ENCODE results near the gene TCFL5.

Gene TCFL5

GRCh38 chr20:62861726-62862336, at the start of gene TCFL5:
Gene TCFL5 (minus strand): TSS chr20:62861822. CDS start chr20:62861670, 152 bp downstream.
- Histone ChIP-seq H3K4me1 (ENCODE audit: control insufficient read depth, insufficient read depth, low read length) (no peaks in the 10 kb centered on the region), H3K9me3 (ENCODE audit: control insufficient read depth, insufficient read depth, low read depth, low read length) (no peaks in the 10 kb centered on the region), H3K36me3 (ENCODE audit: control insufficient read depth in 2 of 2, insufficient read depth in 1 of 2, low read length in 2 of 2) (peaks cover 0 to 25% of the 10 kb centered on the region in 2 experiments; a peak in 1 of 3 replicates), H3K4me3 (ENCODE audit: low read depth, low read length) (peak within 1 kb of the TSS; percentile 61), H3K27ac (ENCODE audit: extremely low read depth, low read depth, low read length) (peak within 1 kb of the TSS; percentile 74; the same call in 1 of the 2 replicates)
- ChIA-PET CTCF (interaction anchor here (0.6 kb wide), 1 partner anchor 30 kb away, joined by 4 read pairs; no protein-coding TSS in a partner anchor), POLR2A (interaction anchor here (0.6 to 1.3 kb wide), 7 partner anchors 12 to 537 kb away, joined by 3 to 7 read pairs (median 4); partner anchors contain the start of gene MRGBP)
- no peak for TF ChIP-seq IKZF3 (tag by site-specific recombination; IDR thresholded peaks at IDR 0.05)
- TF ChIP-seq ZNF391 (tag by site-specific recombination; IDR thresholded peaks at IDR 0.05; ENCODE audit: borderline replicate concordance, low read depth), result no peak
- TF ChIP-seq ZNF645 (tag by site-specific recombination; IDR thresholded peaks at IDR 0.05), result no peak
- no peak for TF ChIP-seq ZNF138 (tag by site-specific recombination; IDR thresholded peaks at IDR 0.05; ENCODE audit: borderline replicate concordance)
- TF ChIP-seq ZBTB21 (tag by site-specific recombination; IDR thresholded peaks at IDR 0.05), result no peak
- peak; percentile 90 for TF ChIP-seq KLF8 (tag by site-specific recombination; IDR thresholded peaks at IDR 0.05)
- TF ChIP-seq ZNF202 (tag by site-specific recombination; IDR thresholded peaks at IDR 0.05; ENCODE audit: borderline replicate concordance), result no peak
- TF ChIP-seq HOXD13 (CRISPR knock-in tag; IDR thresholded peaks at IDR 0.05; ENCODE audit: borderline replicate concordance), result no peak
- no peak for TF ChIP-seq ZNF704 (tag by site-specific recombination; IDR thresholded peaks at IDR 0.05)
- no peak for TF ChIP-seq OVOL3 (tag by site-specific recombination; IDR thresholded peaks at IDR 0.05)
- TF ChIP-seq SP2 (tag by site-specific recombination; IDR thresholded peaks at IDR 0.05), result no peak
- TF ChIP-seq KLF17 (tag by site-specific recombination; IDR thresholded peaks at IDR 0.05), result peak; percentile 75; the same call in 1 of the 2 replicates
- TF ChIP-seq ZNF223 (tag by site-specific recombination; IDR thresholded peaks at IDR 0.05), result no peak
- TF ChIP-seq ZEB2 (tag by site-specific recombination; IDR thresholded peaks at IDR 0.05), result no peak
- TF ChIP-seq BCL11A (tag by site-specific recombination; IDR thresholded peaks at IDR 0.05; ENCODE audit: low read depth), result no peak
- TF ChIP-seq ZBTB48 (tag by site-specific recombination; IDR thresholded peaks at IDR 0.05), result peak; percentile 74
- peak; percentile 81 for TF ChIP-seq ZNF2 (tag by site-specific recombination; IDR thresholded peaks at IDR 0.05)
- TF ChIP-seq ZNF529 (tag by site-specific recombination; IDR thresholded peaks at IDR 0.05; ENCODE audit: insufficient replicate concordance), result no peak
- no peak for TF ChIP-seq ZNF549 (tag by site-specific recombination; IDR thresholded peaks at IDR 0.05)
- TF ChIP-seq ZFHX2 (tag by site-specific recombination; conservative IDR thresholded peaks at IDR 0.05), result peak; percentile 60
- no peak for TF ChIP-seq ZSCAN5A (tag by site-specific recombination; IDR thresholded peaks at IDR 0.05)
- TF ChIP-seq ZNF114 (tag by site-specific recombination; IDR thresholded peaks at IDR 0.05), result no peak
- TF ChIP-seq HOXC10 (CRISPR knock-in tag; IDR thresholded peaks at IDR 0.05), result no peak
- no peak for TF ChIP-seq ZNF664 (tag by site-specific recombination; IDR thresholded peaks at IDR 0.05)
- peak; percentile 66; the same call in 1 of the 2 replicates for TF ChIP-seq SP7 (tag by site-specific recombination; IDR thresholded peaks at IDR 0.05)
- peak; percentile 31; the same call in 1 of the 2 replicates for TF ChIP-seq ZBTB17 (tag by site-specific recombination; IDR thresholded peaks at IDR 0.05)
- peak; percentile 27; the same call in 1 of the 2 replicates for TF ChIP-seq ZNF76 (tag by site-specific recombination; IDR thresholded peaks at IDR 0.05; ENCODE audit: borderline replicate concordance, low read depth)
- peak; percentile 24; the same call in 1 of the 2 replicates for TF ChIP-seq SCRT2 (tag by site-specific recombination; IDR thresholded peaks at IDR 0.05)
- no peak for TF ChIP-seq ZBTB11 (tag by site-specific recombination; conservative IDR thresholded peaks at IDR 0.05; ENCODE audit: low read depth)
- TF ChIP-seq, protein P1, sequence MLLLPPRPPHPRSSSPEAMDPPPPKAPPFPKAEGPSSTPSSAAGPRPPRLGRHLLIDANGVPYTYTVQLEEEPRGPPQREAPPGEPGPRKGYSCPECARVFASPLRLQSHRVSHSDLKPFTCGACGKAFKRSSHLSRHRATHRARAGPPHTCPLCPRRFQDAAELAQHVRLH (tag by site-specific recombination; IDR thresholded peaks at IDR 0.05), result peak; percentile 67; the same call in 1 of the 2 replicates
- TF ChIP-seq ZNF571 (tag by site-specific recombination; IDR thresholded peaks at IDR 0.05), result no peak
